ENCODE measurements around the gene ACER2. TPM values are rescaled to one million over a fixed set of nuclear protein-coding genes. Genes with fewer than 3 reads are reported as not detected.

Gene ACER2
- total and polyA plus RNA-seq, 2 of the 8 experiments (the other 6 are each of a cell fraction or from before 2014, with no cell fraction given), result 7.4 to 8.8 TPM

- ChIA-PET POLR2A (ENCODE audit: partially characterized antibody) (interaction anchor here (1.3 kb wide), 1 partner anchor 96 kb away, joined by 3 read pairs; no protein-coding TSS in a partner anchor), CTCF (ENCODE audit: partially characterized antibody) (interaction anchor here (0.6 to 9.9 kb wide), 25 partner anchors 7 to 1635 kb away, joined by 3 to 72 read pairs (median 3); no protein-coding TSS in a partner anchor)
- Histone ChIP-seq H4K20me1 (replicated peaks in 1 of 2; ENCODE audit: control insufficient read depth in 1 of 2, insufficient read depth in 2 of 2, low read length in 2 of 2) (no peaks in the 10 kb centered on the region), H2AFZ (ENCODE audit: low read length) (0 out of 2 replicates have a peak overlapping the region, but pooled peaks have one; percentile 80), H3K4me1 (replicated peaks in 1 of 4; ENCODE audit: control insufficient read depth in 3 of 4, insufficient read depth in 4 of 4, low read length in 3 of 4) (peaks cover 0 to 7% (median 0%) of the 10 kb centered on the region in 4 experiments; a peak in 1 of 7 replicates), H3K27ac (ENCODE audit: low read depth, low read length) (no peak overlapping the region), H2BK5ac (ENCODE audit: low read depth, low read length) (no peak overlapping the region), H2BK15ac (ENCODE audit: low read length) (no peak overlapping the region), H3K23me2 (ENCODE audit: low read depth, low read length) (0 out of 2 replicates have a peak, but pooled peaks cover 2% of the 10 kb centered on the region), H3K79me2 (ENCODE audit: control insufficient read depth in 1 of 2, insufficient read depth in 2 of 2, low read length in 2 of 2) (no peaks in the 10 kb centered on the region), H3K23ac (ENCODE audit: insufficient read length) (no peak overlapping the region), H3K9ac (replicated peaks in 1 of 4; ENCODE audit: extremely low read depth in 1 of 4, low read depth in 3 of 4, low read length in 3 of 4) (no peak overlapping the region), H3K4me2 (ENCODE audit: insufficient read depth in 1 of 2, low read depth in 2 of 2, low read length in 2 of 2) (peak overlapping the region in 1 of 2 experiments; percentile 25; a peak in 1 of 4 replicates), H4K91ac (replicated peaks; ENCODE audit: insufficient read length, low read length) (no peak overlapping the region), H3K9me3 (ENCODE audit: insufficient read depth in 2 of 2, low read depth in 1 of 2, low read length in 1 of 2) (no peaks in the 10 kb centered on the region), H3K4me3 (ENCODE audit: extremely low read depth in 1 of 4, insufficient read depth in 2 of 4, low read depth in 3 of 4, low read length in 4 of 4) (no peak overlapping the region), H3K79me1 (ENCODE audit: low read depth, low read length) (no peaks in the 10 kb centered on the region), H3K14ac (ENCODE audit: insufficient read length) (no peak overlapping the region), H4K5ac (ENCODE audit: insufficient read length, low read depth, low read length) (no peak overlapping the region), H2BK20ac (ENCODE audit: low read length) (no peak overlapping the region), H3K18ac (ENCODE audit: extremely low read depth, low read length) (no peak overlapping the region), H3K56ac (replicated peaks; ENCODE audit: insufficient read length, low read depth, low read length) (no peak overlapping the region), H2BK120ac (replicated peaks; ENCODE audit: low read depth, low read length) (no peak overlapping the region), H2BK12ac (ENCODE audit: low read depth, low read length) (no peak overlapping the region), H3K27me3 (replicated peaks in 1 of 4; ENCODE audit: control insufficient read depth in 3 of 4, extremely low read depth in 1 of 4, insufficient read depth in 3 of 4, low read length in 3 of 4) (no peaks in the 10 kb centered on the region), H2AK5ac (ENCODE audit: low read depth, low read length) (no peak overlapping the region), H3K36me3 (ENCODE audit: control insufficient read depth in 2 of 4, insufficient read depth in 4 of 4, low read length in 3 of 4) (no peaks in the 10 kb centered on the region), H3K4ac (replicated peaks; ENCODE audit: insufficient read length, low read depth, low read length) (no peak overlapping the region), H4K8ac (ENCODE audit: extremely low read depth, insufficient read depth, low read length) (no peak overlapping the region)
- no peak for DNase-seq (ENCODE audit: low read depth in 1 of 2, low spot score in 2 of 2)
- no peak for TF ChIP-seq SP2 (IDR thresholded peaks at IDR 0.05; ENCODE audit: low read length)
- 82% methylated on average over 10 of the region's 10 CpGs; no CpG with 5 or more reads in 1 of the 2 experiments for WGBS, 2 experiments (ENCODE audit: extremely low coverage in 1 of 2, insufficient coverage in 1 of 2, insufficient read length in 1 of 2, insufficient replicate concordance in 2 of 2, low coverage in 1 of 2, low lambda C conversion rate in 2 of 2, missing lambda C conversion rate in 1 of 2)
- FAIRE-seq, result no peak
Measured at GRCh38 chr9:19470981-19471650, 62.3 kb downstream of the ACER2 start.

Measured in H1 (cell line).